RPMI8226 (cell line): ENCODE results near the gene RPL35.

Experiments
- DNase-seq: peaks from one replicate; pipeline ENCODE4 v3.0.0-alpha.2; 2015

RPL35 gene

DNA sequence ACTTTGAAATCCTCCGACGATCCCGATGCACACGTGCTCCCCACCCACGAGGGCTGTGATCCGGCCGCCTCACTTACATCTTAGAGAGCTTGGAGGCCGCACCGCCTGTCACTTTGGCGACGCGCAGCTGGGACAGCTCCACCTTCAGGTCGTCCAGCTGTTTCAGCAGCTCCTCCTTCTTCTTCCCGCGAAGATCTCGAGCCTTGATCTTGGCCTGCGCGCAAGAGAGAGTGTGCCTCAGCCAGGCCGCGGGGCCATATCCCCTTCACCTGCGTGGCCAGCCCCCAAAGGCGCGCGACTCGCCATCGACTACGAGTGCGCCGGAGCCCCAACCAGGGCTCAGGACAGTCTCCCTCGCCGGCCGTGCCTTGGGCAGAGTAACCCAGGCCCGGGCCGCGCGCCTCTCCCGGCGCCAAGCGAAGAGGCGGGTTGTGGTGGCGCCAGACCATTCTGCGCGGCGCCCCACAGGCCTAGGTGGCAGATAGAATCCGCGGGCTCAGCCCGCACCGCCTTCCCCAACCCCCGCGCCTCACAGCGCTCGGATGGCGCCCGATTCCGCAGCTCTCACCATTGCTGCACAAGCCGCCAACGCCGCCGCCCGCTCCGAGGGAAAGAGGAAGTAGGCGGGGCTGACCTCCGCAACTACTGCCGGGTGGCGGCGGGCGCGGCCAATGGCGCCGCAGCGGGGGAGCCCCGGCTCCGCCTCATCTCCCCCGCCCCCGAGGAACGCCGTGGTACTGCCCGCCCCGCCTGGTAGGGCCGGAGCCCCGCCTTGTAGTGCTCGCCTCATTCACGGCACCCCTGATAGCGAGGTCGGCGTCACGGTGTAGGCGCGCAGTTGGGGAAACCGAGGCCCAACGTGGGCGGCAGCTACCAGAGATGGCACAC is at the start of gene RPL35, which contains the start of gene ARPC5L:
Gene RPL35 (minus strand): TSS at position 616 of the 888 bp plus-strand sequence. CDS start 45 bp downstream, at position 571.
Gene ARPC5L (plus strand): TSS at position 789 of the 888 bp plus-strand sequence. CDS start 7,161 bp downstream, outside the sequence.
- peak; percentile 99 for DNase-seq

- no peak for DNase-seq
Measured at GRCh38 chr9:124908098-124908497, 46.3 kb upstream of the RPL35 start.

DNA sequence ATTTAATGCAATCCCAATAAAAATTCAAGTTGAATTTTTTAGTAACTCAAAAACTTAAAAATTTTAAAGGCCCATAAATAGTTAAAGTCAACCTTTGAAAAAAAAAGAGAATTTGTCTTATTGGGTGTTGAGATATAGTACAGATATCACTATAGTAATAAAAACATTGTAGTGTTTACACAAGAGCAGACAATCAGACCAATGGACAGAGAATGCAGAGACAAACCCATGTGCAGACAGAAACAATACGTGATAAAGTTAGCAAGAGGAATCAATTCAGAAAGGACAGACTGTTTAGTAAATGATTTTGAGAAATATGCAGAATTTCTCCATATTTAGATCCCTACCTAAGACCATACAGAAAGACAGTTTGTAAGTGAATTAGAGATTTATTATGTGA is 45.2 kb upstream of the RPL35 start:
- no peak for DNase-seq

DNA sequence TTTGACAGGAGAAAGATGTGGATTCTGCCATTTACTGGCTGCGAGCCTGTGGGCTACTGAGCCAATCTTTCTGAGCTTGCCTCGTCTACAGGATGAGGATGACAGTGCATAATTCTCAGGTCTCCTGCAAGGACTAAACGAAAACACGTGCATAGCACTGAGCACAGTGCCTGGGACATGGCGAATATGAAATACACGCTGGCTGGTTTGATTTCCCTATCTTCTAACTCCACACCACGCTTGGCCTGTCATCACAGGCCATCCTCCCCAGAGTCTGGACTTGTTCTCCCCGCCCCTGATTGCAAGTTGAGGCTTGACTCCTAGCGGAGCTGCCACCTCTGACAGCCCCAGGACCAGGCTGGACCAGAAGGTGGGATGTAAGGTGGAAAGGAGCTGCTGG is 38.1 kb upstream of the RPL35 start:
- DNase-seq = no peak

DNA sequence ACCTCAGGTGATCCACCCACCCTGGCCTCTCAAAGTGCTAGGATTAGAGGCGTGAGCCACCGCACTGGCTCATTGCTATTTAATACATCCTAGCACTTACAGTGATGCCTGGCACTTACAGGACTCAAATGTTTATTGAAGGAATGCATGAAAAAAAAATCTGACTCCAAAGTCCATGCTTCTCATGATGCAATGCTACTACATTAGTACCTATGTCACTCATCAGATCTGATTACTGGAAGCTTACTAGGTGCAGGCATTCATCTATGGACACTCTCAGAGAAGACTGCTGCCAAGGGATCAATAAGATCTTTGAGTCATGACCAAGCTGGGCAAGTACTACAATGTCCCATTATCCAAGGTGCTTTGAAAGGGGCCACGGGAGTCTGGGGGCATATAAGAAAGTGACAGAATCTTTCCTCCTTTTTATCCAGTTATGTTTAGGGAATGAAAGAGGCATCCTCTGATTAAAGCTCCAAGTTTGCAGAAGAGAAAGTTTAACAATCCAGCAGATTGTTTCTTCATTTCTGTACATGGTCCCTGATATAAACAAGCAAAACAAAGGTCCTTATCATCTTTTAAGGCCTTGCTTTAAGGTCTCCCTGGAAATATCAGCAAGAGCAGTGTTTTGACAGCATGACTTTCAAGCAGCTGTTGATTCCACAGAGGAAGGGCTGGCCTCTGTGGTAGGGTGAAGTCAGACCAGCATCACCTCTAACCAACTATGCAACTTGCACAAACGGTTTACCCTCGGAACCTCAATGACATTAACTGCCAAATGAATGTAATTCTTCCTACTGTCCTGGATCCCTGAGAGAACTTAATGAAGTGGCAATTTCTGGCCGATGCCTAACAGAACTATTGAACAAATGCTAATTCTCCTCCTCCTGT is 36.1 kb upstream of the RPL35 start:
- DNase-seq = no peak

GRCh38 chr9:124894741-124895170 is 33.0 kb upstream of the RPL35 start:
- DNase-seq = peak; percentile 63

GRCh38 chr9:124894035-124894740 is 32.4 kb upstream of the RPL35 start:
- no peak for DNase-seq

DNA sequence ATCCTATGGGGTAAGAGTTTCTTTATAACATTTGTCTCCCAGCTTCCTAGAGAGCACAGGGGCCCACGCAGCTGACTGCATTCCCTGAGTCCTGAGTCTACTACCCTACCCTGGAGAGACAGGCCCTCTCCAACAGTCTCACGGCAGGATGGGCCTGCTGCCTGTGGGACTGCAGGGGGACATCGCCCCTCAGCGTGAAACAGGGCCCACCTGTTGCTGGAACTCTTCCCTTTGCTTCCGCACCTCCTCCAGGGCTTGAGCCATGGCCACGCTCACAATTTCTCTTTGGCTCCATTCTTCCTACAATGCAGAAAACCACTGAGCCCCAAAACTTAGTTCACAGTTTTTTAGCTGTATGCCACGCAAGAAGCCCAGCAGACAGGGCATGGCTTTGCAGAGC is 28.4 kb upstream of the RPL35 start:
- no peak for DNase-seq

DNA sequence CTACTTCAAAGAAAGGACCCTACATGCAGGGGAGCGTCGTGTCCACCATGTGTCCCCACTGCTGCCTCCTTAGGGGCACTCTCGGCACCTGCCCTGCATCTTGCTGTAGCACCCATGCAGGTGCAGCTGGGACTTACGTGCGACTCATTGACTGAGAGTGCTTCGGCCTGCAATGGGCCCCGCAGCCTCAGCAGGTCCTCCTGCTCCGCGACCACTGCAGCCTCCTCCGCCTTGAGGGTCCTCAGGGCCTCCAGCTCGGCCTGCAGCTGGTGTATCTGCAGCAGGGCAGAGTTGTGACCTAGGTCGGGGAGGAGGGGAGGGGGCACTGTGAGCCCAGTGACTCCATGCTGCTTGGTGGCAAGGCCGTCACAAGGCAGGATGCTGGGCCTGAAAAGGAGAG is 27.2 kb upstream of the RPL35 start:
- no peak for DNase-seq

GRCh38 chr9:124887832-124888231 is 26.1 kb upstream of the RPL35 start:
- no peak for DNase-seq

DNA sequence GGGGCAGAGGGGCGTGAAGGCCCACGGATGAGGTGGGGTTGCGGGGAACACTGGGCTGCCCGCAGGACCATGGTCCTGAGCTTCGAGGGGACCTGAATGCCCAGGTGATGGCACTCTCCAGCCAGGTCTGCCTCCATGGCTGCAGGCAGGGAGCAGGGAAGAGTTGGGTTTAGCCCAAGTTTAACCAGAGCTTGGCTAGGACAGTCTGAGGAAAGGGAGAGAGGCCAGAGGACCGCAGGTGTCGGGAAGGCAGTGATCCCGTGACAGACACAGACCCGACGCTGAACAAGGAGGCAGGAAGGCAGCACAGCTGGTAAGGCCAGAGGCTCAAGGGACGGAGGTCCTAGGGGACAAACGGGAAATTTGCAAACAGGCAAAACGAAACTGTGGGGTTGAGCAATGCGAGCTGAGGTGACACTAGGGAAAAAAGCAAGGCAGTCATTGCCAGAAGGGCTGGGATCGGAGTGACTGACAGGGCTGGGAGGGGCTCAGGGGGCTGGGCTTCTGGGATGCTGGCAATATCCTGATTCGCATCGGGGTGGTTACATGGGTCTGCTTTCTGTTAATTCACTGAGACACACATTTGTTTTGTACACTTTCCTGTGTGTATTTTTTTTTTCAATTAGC is 25.2 kb upstream of the RPL35 start:
- DNase-seq = no peak

- no peak for DNase-seq
Measured at GRCh38 chr9:124886461-124886860, 24.7 kb upstream of the RPL35 start.

GRCh38 chr9:124885551-124885950 is 23.8 kb upstream of the RPL35 start:
- DNase-seq = no peak

- no peak for DNase-seq
Measured at GRCh38 chr9:124884376-124884775, 22.6 kb upstream of the RPL35 start.

DNA sequence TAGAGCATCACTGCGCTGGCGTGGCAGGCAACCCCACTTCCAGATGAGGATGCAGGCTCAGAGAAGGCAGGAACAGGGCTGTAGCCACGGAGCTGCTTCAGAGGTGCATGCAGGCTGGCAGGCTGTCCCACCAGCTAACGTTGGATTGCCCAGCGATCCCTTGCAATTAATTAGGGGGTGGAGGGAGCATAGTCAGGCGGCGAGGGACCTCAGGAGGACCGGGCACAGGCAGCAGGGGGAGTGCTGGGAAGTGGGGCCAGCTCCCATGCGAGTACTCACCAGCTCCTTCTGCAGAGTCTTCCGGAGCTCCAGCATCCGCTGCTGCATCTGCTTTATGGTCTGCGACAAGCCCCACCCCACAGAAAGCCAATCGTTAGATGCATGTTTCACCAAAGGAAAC is 20.5 kb upstream of the RPL35 start:
- no peak for DNase-seq

DNA sequence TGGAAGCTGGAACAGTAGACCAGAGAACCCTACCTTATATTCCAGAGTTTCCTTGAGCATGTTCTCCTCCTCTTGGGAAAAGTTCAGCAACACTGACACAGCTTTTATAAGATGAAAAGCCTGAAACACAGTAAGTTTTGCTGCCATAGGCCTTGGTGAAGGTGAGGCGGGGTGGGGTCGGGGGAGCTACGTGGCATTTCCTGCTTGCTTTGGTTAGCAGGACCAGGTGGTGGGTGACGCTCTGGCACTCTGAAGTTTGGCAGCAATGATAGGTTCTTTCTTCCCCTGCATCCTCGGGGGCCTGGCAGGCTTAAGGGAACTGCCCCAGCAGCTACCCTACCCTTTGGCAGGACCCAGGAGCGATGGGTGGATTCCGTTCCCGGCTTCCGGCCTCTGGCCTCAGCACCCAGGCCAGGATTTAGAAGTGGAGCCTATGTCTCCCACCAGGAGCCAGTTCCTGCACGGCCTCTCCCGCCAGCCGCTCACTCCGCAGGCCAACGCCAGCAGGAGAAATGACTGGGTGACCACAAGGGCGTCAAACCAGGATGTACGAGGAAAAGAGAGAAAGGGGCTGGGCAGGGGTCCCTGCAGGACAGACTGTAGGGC is 19.5 kb upstream of the RPL35 start:
- no peak for DNase-seq

DNA sequence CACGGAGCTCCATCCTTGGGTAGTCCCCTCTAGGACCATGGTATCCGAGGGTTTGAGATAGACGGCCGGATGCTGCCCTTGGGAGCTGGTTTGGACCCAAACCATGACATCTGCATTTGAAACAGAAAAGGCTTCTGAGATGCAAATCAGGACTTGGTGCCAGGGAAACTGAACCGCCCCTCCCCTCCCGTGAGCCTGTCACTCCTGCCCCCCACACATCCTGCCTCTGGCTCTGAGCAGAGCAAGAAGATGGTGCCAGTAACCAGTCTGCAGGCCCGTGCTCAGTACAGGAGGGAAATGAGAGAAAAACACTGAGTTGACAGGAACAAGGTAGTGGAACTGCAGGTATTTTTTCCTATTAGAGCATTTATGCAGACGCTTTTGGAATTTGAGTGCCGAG is 18.7 kb upstream of the RPL35 start:
- DNase-seq = no peak

GRCh38 chr9:124879226-124879625 is 17.5 kb upstream of the RPL35 start:
- DNase-seq = no peak

- no peak for DNase-seq
Measured at GRCh38 chr9:124878518-124878917, 16.8 kb upstream of the RPL35 start.

DNA sequence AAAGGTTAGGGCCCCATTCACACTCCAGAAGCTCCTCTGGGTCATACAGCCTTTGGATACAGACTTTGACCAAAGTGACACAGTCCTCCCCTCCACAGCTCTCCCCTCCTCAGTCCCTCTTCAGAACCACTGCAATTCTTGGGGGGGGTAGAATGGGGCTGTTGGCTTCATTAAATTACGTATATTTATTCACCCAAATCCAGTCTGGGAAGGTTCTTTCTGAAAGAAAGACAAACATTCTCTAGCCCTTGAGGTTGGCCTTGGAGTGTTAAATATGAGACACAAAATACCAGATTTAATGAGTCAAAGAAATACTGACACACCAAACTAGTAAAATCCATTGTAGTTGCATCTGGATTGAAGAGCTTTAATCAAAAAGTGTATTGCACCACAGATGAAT is 16.3 kb upstream of the RPL35 start:
- no peak for DNase-seq

DNA sequence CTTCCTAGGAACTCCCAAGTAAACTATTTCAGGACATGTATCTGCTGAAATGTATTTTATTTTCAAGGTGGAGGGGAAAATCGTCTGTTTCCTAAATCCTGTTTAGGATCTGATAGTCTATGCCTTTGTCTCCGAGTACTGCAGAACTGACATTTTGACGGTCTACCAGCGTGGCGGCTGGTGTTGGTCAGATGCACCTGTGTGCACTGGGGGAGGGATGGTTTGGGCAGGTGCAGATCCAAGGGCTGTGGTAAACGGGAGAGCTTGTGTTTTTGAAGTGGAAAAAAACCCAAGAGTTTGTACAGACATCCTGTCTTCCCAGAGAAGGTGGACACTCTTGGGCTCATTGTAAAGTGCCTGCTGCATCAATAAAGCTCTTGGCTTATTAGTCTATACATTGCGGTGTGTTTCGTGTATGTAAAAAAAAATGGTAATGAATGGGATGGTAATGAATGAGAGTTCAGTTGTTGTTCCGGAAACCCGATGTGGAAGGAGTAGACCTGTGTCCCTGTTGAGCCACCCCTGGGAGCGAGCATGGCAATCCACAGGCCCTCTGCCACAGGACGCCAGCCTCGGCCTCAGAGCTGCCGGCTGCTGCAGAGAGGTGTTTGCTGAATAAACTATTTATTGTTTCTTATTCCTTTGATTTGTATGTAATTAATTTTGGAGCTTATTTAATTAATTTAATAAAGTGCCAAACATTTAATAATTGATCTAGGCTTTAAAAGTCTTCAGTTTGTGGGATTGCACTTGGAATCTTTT is 15.4 kb upstream of the RPL35 start:
- DNase-seq = no peak
